ENCODE data around the gene CEACAM7.

GRCh38 chr19:41720103-41720502 lies 32.0 kb upstream of the CEACAM7 start:
- no peak for TF ChIP-seq POLR2A (IDR thresholded peaks at IDR 0.05)
- TF ChIP-seq, protein P1, sequence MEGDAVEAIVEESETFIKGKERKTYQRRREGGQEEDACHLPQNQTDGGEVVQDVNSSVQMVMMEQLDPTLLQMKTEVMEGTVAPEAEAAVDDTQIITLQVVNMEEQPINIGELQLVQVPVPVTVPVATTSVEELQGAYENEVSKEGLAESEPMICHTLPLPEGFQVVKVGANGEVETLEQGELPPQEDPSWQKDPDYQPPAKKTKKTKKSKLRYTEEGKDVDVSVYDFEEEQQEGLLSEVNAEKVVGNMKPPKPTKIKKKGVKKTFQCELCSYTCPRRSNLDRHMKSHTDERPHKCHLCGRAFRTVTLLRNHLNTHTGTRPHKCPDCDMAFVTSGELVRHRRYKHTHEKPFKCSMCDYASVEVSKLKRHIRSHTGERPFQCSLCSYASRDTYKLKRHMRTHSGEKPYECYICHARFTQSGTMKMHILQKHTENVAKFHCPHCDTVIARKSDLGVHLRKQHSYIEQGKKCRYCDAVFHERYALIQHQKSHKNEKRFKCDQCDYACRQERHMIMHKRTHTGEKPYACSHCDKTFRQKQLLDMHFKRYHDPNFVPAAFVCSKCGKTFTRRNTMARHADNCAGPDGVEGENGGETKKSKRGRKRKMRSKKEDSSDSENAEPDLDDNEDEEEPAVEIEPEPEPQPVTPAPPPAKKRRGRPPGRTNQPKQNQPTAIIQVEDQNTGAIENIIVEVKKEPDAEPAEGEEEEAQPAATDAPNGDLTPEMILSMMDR (IDR thresholded peaks at IDR 0.05 in 8 of 11, conservative IDR thresholded peaks at IDR 0.05 in 3 of 11), result no peak
